Central memory CD4-positive, alpha-beta T cell (primary cell): ENCODE data around the gene ALG9.
A peak's percentile ranks its signal among the peaks of the same experiment; 100 is the strongest.

Experiments used
- DNase-seq: peaks from one replicate; pipeline ENCODE4 v3.0.0; 2022

ALG9 gene

DNA sequence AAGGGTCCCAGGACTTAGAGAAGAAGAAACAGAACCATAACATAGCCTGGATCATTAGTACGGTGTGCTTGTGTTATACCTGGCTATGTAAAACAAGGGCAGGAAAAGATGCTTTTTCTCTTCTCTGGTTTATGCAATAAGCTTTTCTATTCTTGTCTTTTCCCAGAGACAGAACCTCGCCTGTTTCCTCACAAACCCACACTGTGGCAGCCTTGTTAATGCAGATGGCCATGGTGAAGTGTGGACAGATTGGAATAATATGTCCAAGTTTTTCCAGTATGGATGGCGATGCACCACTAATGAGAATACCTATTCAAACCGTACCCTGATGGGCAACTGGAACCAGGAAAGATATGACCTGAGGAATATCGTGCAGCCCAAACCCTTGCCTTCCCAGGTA, 10.8 kb upstream of the ALG9 start:
- DNase-seq = no peak

DNA sequence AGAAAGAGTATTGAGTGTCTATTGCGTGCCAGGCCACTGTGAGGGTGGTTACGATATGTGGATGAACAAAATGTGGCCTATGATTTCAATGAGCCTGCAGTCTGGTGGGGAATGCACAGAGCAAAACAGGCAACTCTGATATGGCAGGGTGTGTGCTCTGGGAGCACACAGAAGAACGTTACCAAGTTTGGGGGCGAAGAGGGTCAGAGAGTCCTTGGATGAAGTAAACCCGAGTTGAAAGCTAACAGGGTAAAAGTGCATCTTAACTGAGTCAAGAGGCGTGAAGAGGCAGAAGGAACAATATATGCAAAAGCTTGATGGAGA, 8.2 kb upstream of the ALG9 start:
- no peak for DNase-seq

DNA sequence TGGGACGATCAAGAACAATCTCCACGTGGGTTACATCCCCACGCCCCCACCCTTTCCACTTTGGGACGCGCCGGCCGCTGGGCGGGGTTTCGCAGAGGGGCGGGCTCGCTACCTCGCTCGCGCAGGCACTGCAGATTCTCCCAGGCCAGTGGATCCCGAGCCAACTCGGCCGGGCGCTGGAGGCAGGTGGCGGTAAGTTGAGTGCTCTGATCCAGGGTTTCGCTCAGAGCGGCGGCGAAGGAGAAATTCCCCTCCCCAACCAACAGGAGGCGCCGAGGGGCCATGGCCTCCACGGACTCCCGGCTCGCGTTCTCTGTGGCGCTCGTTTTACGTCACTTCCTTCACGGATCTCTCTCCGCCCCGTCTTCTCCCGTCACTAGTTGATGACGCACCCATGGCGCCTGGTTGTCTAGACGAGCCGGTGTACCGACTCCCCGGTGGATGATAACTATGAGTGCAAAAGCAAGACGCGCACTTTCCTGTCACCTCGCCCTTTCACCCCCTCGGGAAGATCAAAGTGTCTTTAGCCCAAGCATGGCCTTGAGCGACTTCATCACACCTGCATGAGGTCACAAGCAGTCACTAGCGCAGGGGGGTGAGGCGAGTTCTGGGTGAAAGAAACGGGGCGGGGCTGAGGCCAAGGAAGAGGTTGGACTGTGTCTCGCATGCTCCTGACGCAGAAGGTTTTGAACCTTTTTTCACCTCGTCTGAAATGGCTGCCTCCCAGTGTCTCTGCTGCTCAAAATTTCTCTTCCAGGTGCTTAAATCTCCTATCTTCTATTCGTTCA, 7.7 kb upstream of the ALG9 start, which contains the start of the genes CFAP68 and FDXACB1:
CFAP68 (plus strand) TSS at position 693 of the 788 bp plus-strand sequence; CDS start at position 713, 20 bp downstream.
FDXACB1 (minus strand) TSS at position 317 of the 788 bp plus-strand sequence; CDS start at position 284, 33 bp downstream.
- DNase-seq = peak; percentile 98

DNA sequence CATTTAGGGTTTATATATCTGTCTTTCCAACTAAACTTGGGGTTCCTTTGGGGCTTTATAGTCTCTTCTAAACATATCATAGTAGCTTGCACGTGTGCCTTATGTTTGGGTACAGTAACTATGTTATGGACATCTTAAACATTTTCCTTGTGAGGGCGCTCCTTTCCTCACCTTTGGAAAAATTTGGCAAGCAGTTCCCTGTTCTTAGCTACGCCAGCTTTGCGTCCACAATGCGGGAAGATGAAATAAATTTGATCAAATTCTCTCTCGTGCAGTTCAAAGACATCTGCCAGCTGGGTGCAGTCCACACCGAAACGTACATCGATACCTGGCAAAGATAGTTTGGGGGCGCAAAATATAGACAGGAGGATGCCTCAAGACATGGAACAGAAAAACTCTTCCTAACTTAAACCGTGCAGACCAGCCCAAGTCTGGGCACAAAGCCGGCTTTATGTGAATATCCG, 7.0 kb upstream of the ALG9 start:
- DNase-seq = no peak

DNA sequence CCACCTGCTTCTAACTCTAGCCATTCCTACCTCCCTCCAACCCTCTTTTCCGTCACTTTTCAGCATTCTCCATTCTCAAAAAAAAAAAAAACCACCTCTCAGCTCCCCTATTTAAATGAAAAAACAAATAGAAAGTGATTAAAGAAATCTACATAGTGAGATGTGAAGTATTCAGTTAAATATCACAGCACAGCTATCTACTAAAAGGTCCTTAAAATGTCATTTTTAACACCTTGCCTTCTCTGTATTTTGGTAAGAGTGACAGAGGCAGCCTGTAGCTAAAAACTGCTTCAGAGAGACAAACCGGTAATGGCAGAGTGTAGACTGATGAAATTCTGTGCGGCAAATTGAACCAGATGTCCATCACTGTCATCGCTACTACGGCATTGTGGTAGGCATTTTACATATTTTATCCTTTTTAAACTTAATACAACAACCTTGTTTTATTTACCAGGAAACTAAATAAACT, 346 bp upstream of the ALG9 start:
- DNase-seq = no peak

DNA sequence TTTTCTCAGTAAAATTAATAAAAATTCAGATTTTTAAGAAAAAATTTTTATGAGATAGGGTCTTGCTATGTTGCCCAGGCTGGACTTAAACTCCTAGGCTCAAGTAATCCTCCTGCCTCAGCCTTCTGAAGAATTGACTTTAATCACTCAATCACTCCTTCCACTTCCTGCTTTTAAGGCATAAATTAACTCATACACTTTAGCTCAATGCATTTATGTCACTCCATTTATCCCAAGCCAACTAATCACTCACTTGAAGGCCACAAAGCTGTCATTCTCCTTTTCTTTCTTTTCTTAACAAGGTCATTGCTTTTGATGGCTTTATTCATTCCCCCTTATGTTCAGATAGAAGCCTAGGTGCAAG, 877 bp downstream of the ALG9 start:
- no peak for DNase-seq

DNA sequence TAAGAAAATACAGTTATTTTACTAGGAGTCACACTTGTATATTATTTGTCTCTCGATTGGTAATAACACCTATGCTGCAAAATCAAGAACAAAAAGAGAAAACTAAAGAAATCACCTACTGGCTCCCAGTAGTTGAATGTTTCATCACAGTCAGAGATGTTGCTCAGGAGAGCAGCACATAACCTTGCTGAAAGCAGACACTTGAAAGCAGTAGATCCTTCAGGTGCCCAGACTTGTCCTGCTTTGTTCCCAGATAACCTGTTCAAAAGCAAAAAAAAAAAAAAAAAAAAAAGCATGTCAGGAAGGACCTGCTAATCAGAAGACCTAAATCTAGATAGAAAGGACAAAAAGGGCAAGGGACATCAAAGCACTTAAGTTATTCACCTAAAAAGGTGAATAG, 1.3 kb downstream of the ALG9 start:
- DNase-seq = no peak

DNA sequence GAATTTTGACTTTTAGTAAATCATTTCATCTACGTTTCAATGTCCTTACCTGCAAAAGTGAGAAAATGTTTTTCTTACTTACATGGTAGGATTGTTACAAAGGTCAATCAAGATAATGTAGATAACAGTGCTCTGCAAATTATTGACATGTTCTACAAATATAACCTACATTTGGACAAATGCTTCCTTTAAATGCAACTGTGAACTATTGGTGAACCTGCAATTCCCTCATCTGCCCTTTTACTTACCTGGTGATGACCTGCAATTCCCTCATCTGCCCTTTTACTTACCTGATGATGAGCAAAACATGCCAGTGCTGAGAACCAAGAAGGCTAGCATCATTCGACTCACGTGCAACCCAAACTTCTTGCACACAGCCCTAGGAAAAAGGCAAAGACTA, 11.1 kb downstream of the ALG9 start:
- DNase-seq = no peak

DNA sequence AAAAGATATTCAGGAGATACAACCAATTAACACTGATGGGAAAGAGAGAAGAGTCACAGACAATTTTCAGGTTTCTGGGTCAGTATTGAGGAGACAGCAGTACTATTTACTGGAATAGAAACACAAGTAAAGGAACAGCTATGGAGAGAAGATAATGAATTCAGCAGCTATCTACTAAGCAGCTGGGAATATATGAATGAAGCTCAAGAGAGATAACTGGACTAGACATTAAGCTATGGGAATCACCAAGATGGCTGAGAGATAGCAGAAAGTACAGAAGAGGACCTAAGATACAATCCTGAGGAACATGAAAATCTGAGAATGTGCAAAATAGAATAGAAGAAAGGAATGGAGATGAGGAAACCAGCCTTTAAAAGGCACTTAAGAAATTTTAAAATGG, 15.9 kb downstream of the ALG9 start:
- DNase-seq = no peak

DNA sequence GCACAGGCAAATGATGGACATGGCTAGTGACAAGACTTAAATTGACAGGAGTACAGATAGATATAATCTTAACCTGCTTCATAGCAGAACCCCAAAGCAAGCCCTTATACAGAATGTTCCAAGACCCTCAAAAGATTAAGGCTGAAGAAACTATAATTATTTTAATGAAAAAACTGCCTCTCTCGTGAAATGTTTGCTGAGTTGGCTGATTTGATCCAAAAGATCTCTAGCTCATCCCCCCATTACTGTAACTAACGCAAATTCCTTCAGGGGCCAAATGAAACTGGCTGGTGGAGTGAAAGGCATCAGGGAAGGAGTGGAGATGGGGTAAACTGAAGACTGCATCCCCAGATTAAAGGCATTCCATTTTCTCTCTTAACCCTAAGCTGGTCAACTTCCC, 19.3 kb downstream of the ALG9 start:
- DNase-seq = no peak

DNA sequence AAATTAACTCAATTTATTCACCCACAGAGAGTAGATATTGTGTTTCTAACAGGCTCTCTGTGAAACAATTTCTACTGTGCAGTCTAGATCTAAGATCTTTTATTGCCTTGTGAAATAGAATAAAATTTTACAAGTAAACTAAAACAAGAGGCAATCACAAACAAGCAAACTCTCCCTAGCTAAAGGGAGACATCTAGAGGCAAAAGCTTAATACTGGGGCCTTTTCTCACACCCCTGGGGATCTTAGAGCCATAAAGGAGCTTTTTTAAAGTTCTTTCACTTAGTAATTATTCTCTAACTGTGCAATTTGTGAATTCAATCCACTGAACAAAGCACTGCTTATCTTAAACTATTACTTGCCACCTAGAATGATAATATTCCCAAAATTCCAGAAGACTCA, 19.7 kb downstream of the ALG9 start:
- no peak for DNase-seq

DNA sequence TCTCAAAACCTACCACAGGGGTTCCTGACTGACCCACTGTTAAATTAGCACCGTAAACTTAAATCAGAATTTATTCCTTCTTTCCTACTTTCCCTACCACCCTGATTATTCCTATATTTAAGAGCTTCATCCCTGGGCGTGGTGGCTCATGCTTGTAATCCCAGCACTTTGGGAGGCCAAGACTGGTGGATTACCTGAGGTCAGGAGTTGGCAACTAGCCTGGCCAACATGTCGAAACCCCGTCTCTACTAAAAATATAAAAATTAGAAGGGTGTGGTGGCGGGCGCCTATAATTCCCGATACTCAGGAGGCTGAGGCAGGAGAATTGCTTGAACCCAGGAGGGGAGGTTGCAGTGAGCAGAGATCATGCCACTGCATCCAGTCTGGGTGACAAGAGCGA, 20.3 kb downstream of the ALG9 start:
- DNase-seq = no peak

DNA sequence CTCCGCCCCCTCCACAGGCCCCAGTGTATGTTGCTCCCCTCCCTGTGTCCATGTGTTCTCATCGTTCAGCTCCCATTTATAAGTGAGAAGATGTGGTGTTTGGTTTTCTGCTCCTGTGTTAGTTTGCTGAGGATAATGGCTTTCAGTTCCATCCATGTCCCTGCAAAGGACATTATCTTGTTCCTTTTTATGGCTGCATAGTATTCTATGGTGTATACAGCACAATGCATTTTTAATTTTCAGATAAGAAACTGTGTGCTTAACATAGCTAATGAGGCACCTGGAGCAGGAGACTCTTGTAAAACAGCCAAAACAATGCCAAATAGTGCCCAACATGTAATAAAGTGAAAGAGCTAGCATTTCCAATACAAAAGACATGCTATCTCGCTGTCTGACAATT, 21.8 kb downstream of the ALG9 start:
- no peak for DNase-seq

DNA sequence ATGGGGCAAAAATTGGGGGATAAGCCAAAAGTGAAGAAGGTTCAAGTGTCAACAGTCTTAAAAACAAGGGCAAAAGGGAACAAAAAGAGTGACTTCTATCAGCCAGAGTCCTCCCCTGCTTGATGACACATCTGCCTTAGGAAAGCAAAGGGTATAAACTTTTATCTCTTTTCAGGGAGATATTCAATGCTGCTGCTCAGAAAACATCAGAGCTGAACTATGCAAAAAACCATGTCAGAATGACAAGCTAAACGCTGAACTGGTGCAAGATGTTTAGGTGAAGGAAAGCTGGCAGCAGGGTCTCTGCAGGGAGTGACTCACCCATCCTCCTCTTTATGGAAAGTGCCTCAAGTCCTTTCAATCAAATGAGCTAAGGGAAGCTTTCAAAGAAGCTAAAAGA, 24.7 kb downstream of the ALG9 start:
- DNase-seq = no peak

DNA sequence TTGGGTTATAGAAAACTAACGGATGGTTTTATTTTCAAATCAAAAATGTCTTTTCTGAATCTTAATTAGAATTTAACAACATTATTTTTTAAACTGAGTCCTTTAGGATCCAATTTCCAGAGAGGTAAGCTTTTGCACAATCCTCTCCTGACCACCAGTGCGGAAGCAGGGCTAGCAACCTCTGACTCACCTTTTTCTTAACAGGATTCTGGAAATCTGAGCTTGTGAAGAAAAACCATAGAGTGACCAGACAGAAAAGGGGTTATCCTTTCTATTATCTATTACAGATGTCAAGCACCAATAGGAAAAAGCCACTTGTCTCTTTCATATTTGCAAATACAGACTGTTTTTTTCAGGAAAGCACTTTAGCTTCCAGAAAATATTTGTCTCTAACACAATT, 25.3 kb downstream of the ALG9 start:
- no peak for DNase-seq

DNA sequence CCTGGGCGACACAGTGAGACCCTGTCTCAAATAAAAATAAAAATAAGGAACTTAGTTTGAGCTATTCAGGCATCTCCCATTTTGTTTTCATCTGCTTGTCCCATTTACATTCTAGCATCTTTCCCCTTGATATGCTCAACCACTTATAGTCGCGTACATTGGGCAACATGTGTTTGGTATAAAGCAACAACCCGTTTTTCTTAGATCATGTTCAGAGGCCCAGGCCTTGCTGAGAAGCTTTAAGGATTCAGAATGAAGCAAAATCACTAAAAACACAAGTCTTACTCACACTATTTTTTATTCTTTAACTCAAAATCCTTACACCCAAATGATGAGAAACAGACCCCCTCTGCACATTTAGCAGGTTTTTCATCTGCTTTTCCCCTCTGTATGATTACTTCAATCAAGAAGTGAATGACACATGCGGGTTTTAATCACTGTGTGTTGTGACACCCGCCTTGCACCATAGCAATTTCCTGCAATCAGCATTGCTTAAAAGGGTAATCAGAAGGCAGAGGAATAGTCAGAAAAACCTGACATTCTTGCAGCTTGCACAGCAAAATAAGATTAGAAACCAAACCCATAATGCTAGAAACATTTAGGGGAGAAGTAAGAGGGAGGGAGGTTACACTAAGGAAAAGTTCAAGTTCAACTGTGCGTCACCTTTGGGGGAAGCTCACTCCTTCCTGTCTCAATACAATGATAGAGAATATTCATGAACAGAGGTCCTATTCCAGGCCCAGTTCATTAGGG, 25.9 kb downstream of the ALG9 start:
- DNase-seq = no peak

DNA sequence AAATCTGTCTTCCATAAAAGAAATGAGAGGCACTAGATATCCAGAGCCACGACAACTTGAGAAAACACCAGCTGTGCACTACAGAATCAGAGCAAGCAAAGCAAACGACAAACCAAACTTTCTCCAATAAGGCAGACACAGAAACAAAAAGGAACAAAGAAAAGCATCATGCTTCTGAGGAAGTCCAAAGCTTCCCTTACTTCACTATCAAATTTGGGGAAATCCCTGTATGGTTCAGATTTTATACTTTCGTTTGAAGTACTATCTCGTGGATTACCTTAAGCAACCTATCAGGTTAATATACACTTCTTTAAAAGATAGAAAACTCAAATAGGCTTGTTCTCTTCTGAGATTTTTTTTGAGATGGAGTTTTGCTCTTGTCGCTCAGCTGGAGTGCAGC, 27.7 kb downstream of the ALG9 start:
- DNase-seq = no peak

DNA sequence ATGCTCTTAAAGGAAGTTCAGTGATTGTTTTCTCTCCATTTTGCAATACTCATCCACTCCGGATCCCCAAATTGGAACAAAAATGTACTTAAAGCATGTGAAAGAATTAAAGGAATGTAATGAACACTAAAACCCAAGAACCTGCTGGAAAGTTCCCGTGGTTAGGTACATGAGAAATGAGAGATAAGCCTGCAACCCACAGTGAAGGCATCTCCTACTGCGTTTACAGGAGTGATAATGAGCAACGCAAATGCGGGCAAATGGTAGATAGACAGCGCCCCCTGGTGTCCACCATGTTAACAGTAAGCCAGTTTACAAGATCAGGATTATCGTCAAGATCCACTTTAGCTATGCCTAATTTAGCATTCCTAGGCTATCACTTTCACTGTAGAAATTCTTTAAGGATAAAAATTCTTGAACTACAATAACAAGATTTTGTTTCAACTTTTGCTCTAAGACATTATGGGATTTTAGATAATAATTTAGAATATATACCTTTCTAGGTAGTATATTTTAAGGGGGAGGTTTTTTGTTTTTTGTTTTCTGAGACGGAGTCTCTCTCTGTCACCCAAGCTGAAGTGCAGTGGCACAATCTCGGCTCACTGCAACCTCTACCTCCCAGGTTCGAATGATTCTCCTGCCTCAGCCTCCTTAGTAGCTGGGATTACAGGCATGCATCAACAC, 29.9 kb downstream of the ALG9 start:
- peak; percentile 65 for DNase-seq

DNA sequence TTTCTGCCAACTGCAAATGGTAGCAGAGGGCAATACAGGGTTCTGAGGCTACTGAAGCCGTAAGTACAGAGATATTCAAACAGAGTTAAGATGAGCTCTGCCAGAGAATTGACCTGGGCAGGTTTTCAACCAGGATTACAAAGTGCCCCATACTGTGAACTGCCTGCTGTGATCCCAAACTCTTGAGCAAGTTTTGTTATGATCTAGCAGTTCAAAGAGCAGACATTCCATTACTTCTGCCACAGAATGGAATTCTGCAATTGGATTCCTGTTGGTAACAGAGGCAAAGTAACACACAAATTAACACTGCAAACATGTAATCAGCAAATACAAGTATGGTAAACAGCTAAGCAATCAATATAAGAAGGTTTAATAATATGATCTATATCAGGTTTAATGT, 31.2 kb downstream of the ALG9 start:
- no peak for DNase-seq

DNA sequence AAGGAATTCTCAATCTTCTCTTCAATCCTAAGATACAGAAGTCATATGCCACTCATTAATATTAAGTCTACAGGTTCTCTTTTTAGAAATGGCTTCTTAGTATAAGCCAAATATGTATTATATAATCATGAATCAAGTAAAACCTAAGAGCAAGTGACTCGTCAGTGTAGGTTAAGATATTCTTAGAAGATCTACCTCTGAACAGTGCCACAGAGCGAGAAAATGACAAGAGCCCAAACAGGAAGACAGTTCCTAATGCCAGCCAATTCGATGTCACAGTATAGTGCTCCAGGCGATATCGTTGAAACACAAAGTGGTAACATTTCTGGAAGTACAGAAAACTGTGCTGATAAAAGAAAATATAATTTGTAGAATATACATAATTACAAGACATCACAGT, 33.3 kb downstream of the ALG9 start:
- DNase-seq = no peak

DNA sequence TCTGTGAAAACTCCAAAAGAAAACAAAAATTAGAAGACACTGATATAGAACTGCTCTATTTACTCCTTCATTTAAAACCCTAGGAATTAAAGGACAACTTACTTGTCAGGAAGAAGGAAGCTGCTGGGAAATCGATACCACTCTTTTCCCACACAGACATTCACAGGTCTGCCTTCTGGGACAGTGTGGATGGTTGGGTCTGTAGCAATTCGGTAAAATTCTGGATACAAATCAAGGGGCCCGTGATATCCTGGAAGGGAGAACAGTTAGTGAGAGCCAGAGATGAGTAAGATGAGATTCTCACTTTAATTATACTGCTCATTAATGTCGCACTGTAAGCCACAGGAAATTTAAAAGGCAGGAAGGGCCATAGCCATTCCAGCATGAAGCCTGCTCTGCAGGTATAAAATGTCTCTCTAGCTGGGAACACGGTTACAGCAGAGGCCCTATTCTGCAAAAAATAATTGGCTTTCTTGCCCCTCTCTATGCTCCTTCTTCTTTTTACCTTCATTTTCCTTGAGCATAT, 34.0 kb downstream of the ALG9 start:
- no peak for DNase-seq

DNA sequence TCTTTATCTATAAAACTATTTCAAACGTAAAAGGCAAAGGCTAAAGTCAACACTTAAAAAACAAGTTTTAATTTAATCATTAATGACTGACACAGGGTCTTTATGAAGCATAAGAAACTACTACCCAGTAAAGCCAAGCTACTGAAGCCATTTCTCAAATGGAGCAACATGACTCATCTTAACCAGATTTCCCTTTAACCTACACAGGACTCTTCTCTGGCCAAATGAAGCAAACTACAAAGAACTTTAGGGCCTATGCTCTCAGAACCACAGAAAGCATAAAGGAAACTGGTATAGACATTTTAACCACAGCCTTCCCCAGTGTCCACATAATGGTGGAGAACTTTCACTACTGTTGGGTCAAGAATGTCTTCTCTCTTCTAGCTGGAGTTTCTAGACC, 34.7 kb downstream of the ALG9 start:
- DNase-seq = no peak

DNA sequence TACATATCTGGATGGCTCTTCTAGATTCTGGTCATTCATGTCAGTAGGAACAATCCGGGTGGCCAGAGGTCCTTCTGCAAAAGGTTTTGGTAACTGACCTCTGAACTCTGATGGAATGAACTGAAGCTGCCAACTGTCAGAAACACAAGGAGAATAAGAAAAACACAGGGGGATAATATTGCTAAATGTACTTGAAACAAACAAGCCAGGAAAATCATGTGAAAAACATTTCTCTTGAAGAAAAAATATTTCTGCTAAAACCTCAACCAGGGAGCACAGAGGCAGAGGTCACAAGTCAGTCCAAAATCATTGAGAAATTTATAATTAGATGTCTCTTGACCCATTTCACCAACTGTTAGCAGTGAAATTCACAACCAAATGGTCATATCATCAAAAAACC, 35.2 kb downstream of the ALG9 start:
- DNase-seq = no peak
